PC-3 (cell line): ENCODE results near the gene KDM4B.

ENCODE experiments used
- CTCF ChIP-seq: fragments of 300-600 bp; sonication (generic); conservative IDR thresholded peaks from 2 replicates; pipeline ENCODE4 v1.5.1; 2017; ENCODE audit warnings: antibody characterized with exemption, low read depth, mild to moderate bottlenecking, low read length
- EZH2 ChIP-seq: fragments of 300-600 bp; sonication (generic); IDR thresholded peaks from one replicate; pipeline ENCODE4 v1.6.1; 2017; ENCODE audit warnings: antibody characterized with exemption, mild to moderate bottlenecking, low read length; ENCODE audit not compliant: unreplicated experiment
- EZH2phosphoT487 ChIP-seq: fragments of 300-600 bp; sonication (generic); IDR thresholded peaks from 2 replicates; pipeline ENCODE4 v1.6.1; 2018; ENCODE audit warnings: mild to moderate bottlenecking, antibody characterized with exemption, low read length, borderline replicate concordance

GRCh38 chr19:5083547-5083965, 114.6 kb downstream of the KDM4B start:
- TF ChIP-seq CTCF (no peak), EZH2phosphoT487 (no peak), EZH2 (no peak)
